Stimulated activated CD8-positive, alpha-beta memory T cell treated with anti-CD3 and anti-CD28 coated beads, Interleukin-4, amount 100 ng/mL, for 48 hours (primary cell): Measurements from ENCODE around the gene TIE1.
"Not testable (repeated sequence)": the region's sequence is repeated elsewhere in the genome, so short reads cannot be mapped to it uniquely, and the experiment has no call there.

Source experiments
- DNase-seq: peaks from one replicate; pipeline ENCODE4 v3.0.0-alpha.2; 2020

The TIE1 gene

GRCh38 chr1:43366179-43366578, 65.4 kb downstream of the TIE1 start:
- peak; percentile 42 for DNase-seq

- no peak for DNase-seq
These were observed 65.8 kb downstream of the TIE1 start for GRCh38 chr1:43366601-43367025.

GRCh38 chr1:43367026-43367903, 66.5 kb downstream of the TIE1 start:
- DNase-seq: peak; percentile 47

GRCh38 chr1:43367904-43368645, 67.3 kb downstream of the TIE1 start, which contains the start of gene ELOVL1:
ELOVL1 (minus strand) TSS chr1:43368011; CDS start chr1:43365609, 2,402 bp downstream.
- peak; percentile 92 for DNase-seq

GRCh38 chr1:43368646-43369020, 67.9 kb downstream of the TIE1 start:
- peak; percentile 36 for DNase-seq

GRCh38 chr1:43369779-43370178, 69.0 kb downstream of the TIE1 start:
- not testable (repeated sequence) for DNase-seq

GRCh38 chr1:43370564-43370963, 69.8 kb downstream of the TIE1 start:
- no peak for DNase-seq

- DNase-seq: no peak
These were observed 71.4 kb downstream of the TIE1 start for GRCh38 chr1:43372172-43372571.
